CMK (cell line): ENCODE data around the gene DLGAP1.
A peak's percentile ranks its signal among the peaks of the same experiment; 100 is the strongest.
"Not testable (repeated sequence)": the region's sequence is repeated elsewhere in the genome, so short reads cannot be mapped to it uniquely, and the experiment has no call there.

Source experiments
- DNase-seq: peaks from one replicate; pipeline ENCODE4 v3.0.0-alpha.2; 2010; ENCODE audit warnings: low read depth

The DLGAP1 gene

DNA sequence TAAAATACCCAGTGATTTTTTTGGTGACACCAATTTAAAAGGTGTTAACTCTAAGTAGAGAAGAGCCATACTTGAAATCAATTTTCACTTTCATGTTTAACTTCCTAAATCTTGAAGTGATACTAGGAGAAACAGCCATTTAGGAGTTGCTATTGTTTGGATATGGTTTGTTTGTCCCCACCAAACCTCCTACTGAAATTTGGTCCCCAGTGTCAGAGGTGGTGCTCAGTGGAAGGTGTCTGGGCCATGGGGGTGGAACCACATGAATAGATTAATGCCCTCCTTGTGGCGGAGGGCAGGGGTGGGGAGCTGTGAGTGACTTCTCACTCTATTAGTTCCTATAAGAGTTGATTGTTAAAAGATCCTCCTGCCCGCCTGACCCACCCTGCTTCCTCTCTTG lies 377.9 kb downstream of the DLGAP1 start:
- DNase-seq, result no peak

DNA sequence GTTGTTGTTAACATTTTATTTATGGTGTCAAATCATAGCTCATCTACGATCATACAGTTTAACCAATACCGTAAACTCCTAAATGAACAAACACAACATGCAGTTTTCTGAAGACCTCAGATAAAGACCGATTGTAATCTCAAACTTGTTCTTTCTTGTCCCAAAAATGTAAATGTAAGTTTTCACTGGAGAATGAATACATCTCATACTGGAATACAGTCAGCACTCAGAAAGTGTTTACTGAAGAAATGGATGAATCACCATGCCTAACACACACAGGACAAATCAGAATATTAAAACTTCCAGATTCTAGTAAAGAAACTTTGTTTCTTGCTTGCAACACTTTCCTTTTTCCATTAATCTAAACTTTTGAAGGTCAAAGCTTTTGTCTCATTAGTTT lies 380.5 kb downstream of the DLGAP1 start:
- no peak for DNase-seq

DNA sequence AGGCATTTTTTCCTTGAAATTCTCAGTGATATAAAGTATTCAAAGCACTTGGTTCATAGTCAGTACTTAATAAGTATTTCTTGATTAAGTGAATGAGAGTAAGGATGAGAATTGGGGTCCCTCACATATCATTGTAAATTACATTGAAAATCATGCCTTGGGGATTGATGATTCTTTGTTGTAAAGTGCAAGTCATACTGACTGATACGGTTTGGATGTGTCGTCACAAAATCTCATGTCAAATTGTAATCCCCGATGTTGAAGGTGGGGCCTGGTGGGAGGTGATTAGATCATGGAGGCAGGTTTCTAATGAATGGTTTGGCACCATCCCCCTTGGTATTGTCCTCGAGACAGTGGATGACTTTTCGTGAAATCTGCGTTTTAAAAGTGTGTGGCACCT lies 385.9 kb downstream of the DLGAP1 start:
- no peak for DNase-seq

GRCh38 chr18:4068552-4069158 lies 386.5 kb downstream of the DLGAP1 start:
- peak; percentile 3 for DNase-seq

DNA sequence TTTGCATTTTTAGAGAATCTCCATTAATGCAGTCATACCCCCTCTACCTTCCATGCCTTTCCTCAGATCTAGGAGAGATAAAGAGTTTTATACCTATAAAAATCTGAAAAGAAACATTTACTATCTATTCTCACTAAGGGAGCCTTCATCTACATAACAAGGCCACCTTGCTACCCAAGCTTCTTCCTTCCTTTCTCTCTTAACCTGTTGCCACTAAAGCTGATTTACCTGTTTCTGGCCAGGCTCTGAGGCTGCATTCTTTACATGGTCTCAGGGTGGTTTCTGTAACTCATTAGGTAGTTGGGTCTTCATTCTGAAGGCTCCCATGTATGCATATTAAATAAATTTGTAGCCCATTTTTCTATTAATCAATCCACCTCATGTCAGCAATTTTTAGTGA lies 391.6 kb downstream of the DLGAP1 start:
- no peak for DNase-seq

- DNase-seq, result no peak
These were observed 394.5 kb downstream of the DLGAP1 start for GRCh38 chr18:4060427-4061281.

DNA sequence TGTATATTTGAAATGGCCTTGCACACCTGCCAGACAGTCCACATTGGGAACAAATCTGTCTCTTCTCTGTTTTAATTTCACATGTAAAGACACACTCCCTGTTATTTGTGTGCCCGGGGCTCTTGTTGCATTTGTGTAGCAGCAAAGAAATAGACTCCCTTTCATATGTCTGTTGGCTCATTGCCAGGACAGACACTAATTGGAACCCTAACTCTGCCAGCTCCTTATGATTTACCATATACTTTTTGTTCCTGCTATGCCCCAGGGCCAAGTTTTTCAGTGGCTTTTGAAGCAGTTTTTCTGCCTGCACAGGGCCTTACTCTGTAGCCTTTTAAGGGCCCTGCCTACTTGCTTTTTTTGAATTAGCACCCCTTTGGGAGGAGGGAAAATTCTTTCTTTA lies 396.9 kb downstream of the DLGAP1 start:
- no peak for DNase-seq

DNA sequence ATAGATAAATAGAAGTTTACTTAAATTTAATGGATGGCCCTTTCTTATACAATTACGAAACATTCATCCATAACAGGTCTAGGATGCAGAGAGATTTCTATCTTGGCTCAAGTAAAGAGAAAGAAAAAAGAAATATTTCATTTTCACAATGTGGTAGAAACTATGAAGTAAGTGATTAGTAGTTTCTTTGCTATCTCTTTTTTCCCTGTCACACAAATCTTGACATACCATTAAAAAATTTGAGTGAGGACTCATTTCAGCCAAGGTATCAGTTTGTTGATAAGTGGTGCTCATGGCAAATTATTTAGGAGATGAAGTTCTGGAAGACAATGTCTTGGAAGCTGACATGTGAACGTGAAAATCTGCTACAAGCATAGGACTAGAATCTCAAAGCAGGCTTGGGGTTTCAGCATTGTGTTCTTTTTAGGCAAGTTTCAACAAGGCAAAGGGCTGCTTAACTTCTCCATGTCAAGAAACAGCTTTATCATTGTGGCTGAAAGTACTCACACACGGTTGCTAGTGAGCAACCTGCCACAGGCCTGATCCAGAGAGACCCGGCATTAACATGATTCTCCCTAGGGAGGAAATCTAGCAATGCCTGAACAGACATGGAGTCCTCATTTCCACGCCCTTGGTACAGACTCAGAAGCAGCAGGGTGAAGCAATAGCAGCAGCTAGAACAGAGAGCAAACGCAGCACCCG lies 414.6 kb downstream of the DLGAP1 start:
- DNase-seq, result no peak

DNA sequence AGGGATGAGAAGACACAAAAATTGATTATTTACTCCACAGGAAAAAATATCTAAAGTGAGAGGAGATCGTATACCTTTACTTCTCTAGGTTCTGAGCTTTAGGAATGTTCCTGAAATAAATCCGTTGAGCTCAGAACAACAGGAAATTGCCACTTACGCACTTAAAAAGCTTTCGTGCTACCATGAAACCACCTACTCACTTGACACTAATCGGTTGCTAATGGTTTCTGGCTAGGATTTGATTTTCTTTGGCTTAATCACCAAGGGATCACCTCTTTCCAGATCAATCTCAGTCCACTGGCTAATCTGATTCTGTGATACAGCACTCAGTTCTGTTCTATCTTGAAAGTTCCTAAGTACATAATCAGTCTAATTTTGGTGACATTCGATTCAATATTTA lies 419.6 kb downstream of the DLGAP1 start:
- no peak for DNase-seq

DNA sequence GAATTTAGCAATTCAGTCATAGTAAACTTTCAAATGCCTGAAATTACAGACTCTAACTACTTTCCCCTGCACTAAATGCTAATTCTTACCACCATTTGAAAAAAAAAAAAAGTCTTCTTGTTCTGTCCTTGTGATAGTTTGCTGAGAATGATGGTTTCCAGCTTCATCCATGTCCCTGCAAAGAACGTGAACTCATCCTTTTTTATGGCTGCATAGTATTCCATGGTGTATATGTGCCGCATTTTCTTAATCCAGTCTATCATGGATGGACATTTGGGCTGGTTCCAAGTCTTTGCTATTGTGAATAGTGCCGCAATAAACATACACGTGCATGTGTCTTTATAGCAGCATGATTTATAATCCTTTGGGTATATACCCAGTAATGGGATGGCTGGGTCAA lies 420.3 kb downstream of the DLGAP1 start:
- not testable (repeated sequence) for DNase-seq

GRCh38 chr18:4026542-4026941 lies 428.6 kb downstream of the DLGAP1 start:
- DNase-seq, result no peak

DNA sequence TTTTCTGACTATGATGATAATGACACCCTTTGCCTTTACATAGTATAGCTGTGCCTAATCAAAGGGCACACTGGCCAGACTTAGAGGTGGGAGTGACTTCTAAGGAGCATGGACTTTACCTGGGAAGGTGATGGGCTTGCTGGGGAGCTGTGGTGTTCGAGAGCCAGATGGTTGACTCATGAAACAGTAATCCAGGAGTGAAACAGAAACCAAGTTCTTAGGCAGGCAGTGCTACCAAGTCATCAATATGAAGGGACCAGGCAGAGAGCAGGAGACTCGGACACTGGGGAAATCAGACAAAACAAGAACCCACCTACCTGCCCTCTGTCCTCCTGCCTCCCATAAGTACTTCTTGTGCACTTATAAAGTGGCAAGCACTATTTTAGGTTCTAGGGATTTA lies 430.4 kb downstream of the DLGAP1 start:
- no peak for DNase-seq

DNA sequence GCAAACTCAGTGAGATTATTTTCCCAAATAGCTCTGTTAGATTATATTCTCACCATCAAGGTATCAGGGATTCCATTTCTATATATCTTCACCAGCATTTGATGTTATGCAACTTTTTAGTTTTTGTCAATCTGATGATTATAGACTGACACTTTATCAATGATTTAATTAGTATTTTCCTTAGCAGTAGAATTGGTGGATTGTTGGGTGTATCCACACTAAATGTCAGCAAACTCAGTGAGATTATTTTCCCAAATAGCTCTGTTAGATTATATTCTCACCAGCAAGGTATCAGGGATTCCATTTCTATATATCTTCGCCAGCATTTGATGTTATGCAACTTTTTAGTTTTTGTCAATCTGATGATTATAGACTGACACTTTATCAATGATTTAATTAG lies 432.4 kb downstream of the DLGAP1 start:
- DNase-seq, result not testable (repeated sequence)

DNA sequence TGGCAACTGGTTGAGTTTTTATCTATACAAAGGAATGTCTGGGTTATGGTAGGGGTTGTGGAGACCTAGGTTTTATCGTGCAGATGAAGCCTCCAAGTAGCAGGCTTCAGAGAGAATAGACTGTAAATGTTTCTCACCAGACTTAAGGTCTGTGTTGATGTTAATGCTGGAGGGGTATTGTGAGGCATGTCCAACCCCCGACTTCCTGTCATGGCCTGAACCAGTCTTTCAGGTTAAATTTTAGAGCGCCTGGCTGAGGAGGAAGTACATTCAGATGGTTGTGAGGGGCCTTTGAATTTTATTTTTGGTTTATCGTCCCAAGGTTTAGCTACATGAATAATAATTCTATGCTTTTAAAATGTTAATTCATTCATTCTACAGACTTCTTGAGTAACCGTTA lies 435.1 kb downstream of the DLGAP1 start:
- no peak for DNase-seq

GRCh38 chr18:4017480-4017879 lies 437.6 kb downstream of the DLGAP1 start:
- no peak for DNase-seq

- no peak for DNase-seq
These were observed 438.6 kb downstream of the DLGAP1 start for GRCh38 chr18:4016391-4017049.

- DNase-seq, result no peak
These were observed 447.3 kb downstream of the DLGAP1 start for GRCh38 chr18:4007846-4008245.

DNA sequence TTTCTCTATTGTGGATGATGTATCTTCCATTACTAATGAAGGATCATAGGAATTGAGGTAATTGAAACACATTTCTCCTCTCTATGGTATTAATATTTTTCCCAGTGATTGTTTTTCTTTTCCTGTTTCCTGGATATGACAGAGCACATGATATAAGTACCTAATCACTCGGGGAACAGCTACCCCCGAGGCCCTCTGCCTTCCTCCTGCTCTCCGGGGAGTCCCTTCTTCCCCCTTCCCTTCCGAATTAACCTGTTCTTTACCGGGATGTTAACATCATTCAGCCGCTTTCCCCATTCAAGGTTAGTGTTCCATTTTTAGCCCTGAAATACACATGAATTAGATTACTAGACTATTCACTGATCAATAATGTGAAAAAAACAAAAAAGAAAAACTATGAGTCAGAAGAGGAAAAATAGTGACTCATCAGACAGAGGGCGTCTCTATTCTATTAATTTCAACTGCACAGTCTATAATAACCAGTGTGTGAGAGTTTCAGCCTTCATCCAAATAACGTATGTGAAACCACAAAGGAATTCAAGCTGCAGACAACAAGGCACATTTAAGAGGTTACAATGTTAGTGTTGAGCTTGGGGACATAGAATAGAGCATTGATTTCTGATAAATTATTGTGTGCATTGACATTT lies 450.8 kb downstream of the DLGAP1 start:
- DNase-seq, result no peak

DNA sequence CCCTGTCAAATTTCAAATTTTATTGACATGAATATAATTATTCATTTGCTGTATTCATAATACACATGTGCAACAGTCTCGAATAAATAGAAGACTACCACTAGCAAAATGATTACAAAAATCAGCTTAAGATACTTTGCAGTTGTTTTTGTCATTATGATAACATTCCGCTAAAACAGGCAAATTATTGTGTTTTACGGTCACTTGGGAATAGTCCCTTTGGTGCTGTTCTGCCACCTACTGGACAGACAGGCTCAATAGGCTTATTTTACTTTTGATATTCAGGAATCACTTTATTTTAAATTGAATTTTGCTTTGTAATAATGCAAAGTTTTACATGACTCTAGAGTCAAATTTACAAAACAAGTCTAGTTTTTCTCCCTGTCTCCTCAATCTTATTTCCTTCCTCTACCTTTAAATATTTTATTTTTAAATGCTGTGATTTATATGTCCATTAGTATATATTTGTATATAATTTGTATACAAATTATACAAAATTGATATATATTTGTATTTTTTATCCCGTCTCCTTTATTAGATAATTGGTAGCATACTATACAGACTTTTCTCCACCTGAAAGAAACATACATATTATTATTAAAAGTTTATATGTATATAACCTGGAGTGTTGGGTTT lies 456.3 kb downstream of the DLGAP1 start:
- DNase-seq, result no peak

DNA sequence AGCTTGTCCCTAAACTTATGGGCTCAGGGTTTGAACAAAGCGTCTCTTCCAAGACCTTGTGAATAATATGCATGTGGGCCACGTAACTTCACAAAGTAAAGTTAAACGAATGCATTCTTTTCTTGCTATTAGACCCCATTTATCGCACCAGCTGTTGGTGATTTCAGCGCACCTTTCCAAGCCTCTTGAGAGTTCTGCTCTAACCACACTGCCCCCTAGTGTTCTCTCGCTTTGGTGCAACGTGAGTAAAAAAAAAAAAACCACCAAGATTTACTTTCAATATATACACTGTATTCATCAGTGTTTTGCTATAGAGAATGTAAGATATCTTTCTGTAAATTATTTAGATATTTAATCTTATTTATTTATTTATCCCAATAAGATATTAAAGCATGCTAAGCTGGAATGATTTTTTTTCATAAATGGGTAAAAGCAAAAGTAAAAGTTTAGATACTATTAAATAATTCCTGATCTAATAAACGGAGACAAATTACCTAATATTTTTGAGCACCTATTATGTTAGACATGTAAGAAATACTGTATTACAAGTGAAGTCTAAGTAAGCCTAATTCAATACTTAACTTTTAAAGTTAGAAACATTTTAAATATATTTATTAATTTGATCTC lies 459.5 kb downstream of the DLGAP1 start:
- peak; percentile 5 for DNase-seq
